Activated CD8-positive, alpha-beta memory T cell treated with anti-CD3 and anti-CD28 coated beads, Interleukin-2, amount 10 ng/mL, durations not matched to agents 7 days and 5 days (primary cell): ENCODE measurements around the gene WDR18. TPM values are rescaled to one million over a fixed set of nuclear protein-coding genes. Genes with fewer than 3 reads are reported as not detected.

Experiments used
- ATAC-seq: fragments of 150-1000 bp; cut with Tn5 transposase; one replicate; pipeline ENCODE4 v1.10.0; 2021; ENCODE audit warnings: moderate library complexity
- CTCF ChIA-PET: fragments of 350-600 bp; sonication (Branson Sonifier 250); formaldehyde crosslinking; loops from one replicate; lab custom pipeline; 2021; ENCODE audit warnings: antibody characterized with exemption; lab: Charles Lee
- DNase-seq: peaks from one replicate; pipeline ENCODE4 v3.0.0-alpha.2; 2020
- H3K27ac Mint-ChIP-seq: one replicate; pipeline ENCODE4 v1.8.0; 2021; ENCODE audit warnings: mild to moderate bottlenecking, mixed read lengths
- H3K27me3 Mint-ChIP-seq: one replicate; pipeline ENCODE4 v1.8.0; 2021; ENCODE audit warnings: mixed read lengths
- H3K36me3 Mint-ChIP-seq: one replicate; pipeline ENCODE4 v1.8.0; 2021; ENCODE audit warnings: mild to moderate bottlenecking, mixed read lengths
- H3K4me1 Mint-ChIP-seq: one replicate; pipeline ENCODE4 v1.8.0; 2021; ENCODE audit warnings: mixed read lengths
- H3K4me3 Mint-ChIP-seq: one replicate; pipeline ENCODE4 v1.8.0; 2021; ENCODE audit warnings: mild to moderate bottlenecking, moderate library complexity, mixed read lengths
- H3K9me3 Mint-ChIP-seq: one replicate; pipeline ENCODE4 v1.8.0; 2022; ENCODE audit warnings: low read depth, mixed read lengths
- total RNA-seq, 2 experiments: library from RNA; stranded (reverse); gene quantifications; one replicate each; pipeline ENCODE4 v1.2.3, GENCODE V29; 2021

WDR18 gene
- total RNA-seq, 2 experiments from 2014 or later = 64.5 to 87.9 TPM

- no peak overlapping the region for H3K4me3 Mint-ChIP-seq
Measured at GRCh38 chr19:994516-994915, 10.4 kb downstream of the WDR18 start.

GRCh38 chr19:995051-995827 lies 11.1 kb downstream of the WDR18 start:
- Mint-ChIP-seq H3K4me1 (peaks cover 15% of the 10 kb centered on the region), H3K36me3 (peaks cover 8% of the 10 kb centered on the region), H3K4me3 (no peak overlapping the region), H3K27ac (no peak overlapping the region), H3K9me3 (no peaks in the 10 kb centered on the region), H3K27me3 (peaks cover 32% of the 10 kb centered on the region)
- DNase-seq (no peak), ATAC-seq (no peak)
- CTCF ChIA-PET = interaction anchor here (2.1 to 4.7 kb wide), 2 partner anchors 10 to 73 kb away, joined by 8 to 23 read pairs; partner anchors contain the start of gene WDR18

More at GRCh38 chr19:994516-994915, 10.4 kb downstream of the WDR18 start:
- DNase-seq (no peak), ATAC-seq (no peak)
- Mint-ChIP-seq H3K9me3 (no peaks in the 10 kb centered on the region), H3K27me3 (peaks cover 28% of the 10 kb centered on the region), H3K27ac (no peak overlapping the region), H3K4me1 (peaks cover 19% of the 10 kb centered on the region), H3K36me3 (peaks cover 8% of the 10 kb centered on the region)
- CTCF ChIA-PET = no interaction called here

GRCh38 chr19:996051-996838 lies 12.1 kb downstream of the WDR18 start:
- no peaks in the 10 kb centered on the region for H3K9me3 Mint-ChIP-seq
- ATAC-seq (peak; percentile 56), DNase-seq (peak; percentile 80)
- H3K27ac Mint-ChIP-seq = peak overlapping the region; percentile 52
- CTCF ChIA-PET = interaction anchor here (0.7 to 4.7 kb wide), 7 partner anchors 8 to 198 kb away, joined by 3 to 23 read pairs (median 5); partner anchors contain the start of genes MED16, RNU6-9 and WDR18
- H3K4me3 Mint-ChIP-seq = no peak overlapping the region
- peaks cover 15% of the 10 kb centered on the region for H3K4me1 Mint-ChIP-seq
- H3K36me3 Mint-ChIP-seq = peaks cover 4% of the 10 kb centered on the region
- peaks cover 35% of the 10 kb centered on the region for H3K27me3 Mint-ChIP-seq

GRCh38 chr19:998064-998463 lies 13.9 kb downstream of the WDR18 start:
- Mint-ChIP-seq H3K36me3 (no peaks in the 10 kb centered on the region), H3K27ac (no peak overlapping the region), H3K9me3 (no peaks in the 10 kb centered on the region), H3K27me3 (peaks cover 39% of the 10 kb centered on the region), H3K4me3 (no peak overlapping the region), H3K4me1 (peaks cover 15% of the 10 kb centered on the region)
- ATAC-seq = no peak
- CTCF ChIA-PET = interaction anchor here (1.4 to 4.7 kb wide), 5 partner anchors 10 to 140 kb away, joined by 4 to 23 read pairs (median 7); partner anchors contain the start of gene WDR18
- DNase-seq = no peak

GRCh38 chr19:999379-999719 lies 15.2 kb downstream of the WDR18 start:
- H3K4me1 Mint-ChIP-seq = peaks cover 15% of the 10 kb centered on the region
- DNase-seq (no peak), ATAC-seq (no peak)
- CTCF ChIA-PET = interaction anchor here (0.7 to 4.7 kb wide), 4 partner anchors 11 to 136 kb away, joined by 3 to 23 read pairs (median 6); partner anchors contain the start of gene WDR18
- H3K9me3 Mint-ChIP-seq = no peaks in the 10 kb centered on the region
- no peak overlapping the region for H3K27ac Mint-ChIP-seq
- H3K27me3 Mint-ChIP-seq = peaks cover 39% of the 10 kb centered on the region
- no peak overlapping the region for H3K4me3 Mint-ChIP-seq
- H3K36me3 Mint-ChIP-seq = no peaks in the 10 kb centered on the region

- peak; percentile 13 for ATAC-seq
- H3K36me3 Mint-ChIP-seq = no peaks in the 10 kb centered on the region
- DNase-seq = peak; percentile 70
- H3K4me3 Mint-ChIP-seq = no peak within 1 kb of the TSS
- peaks cover 15% of the 10 kb centered on the region for H3K4me1 Mint-ChIP-seq
- peaks cover 39% of the 10 kb centered on the region for H3K27me3 Mint-ChIP-seq
- no peak within 1 kb of the TSS for H3K27ac Mint-ChIP-seq
- H3K9me3 Mint-ChIP-seq = no peaks in the 10 kb centered on the region
- CTCF ChIA-PET = interaction anchor here (1.8 kb wide), 1 partner anchor 12 kb away, joined by 6 read pairs; no protein-coding TSS in a partner anchor
Measured at GRCh38 chr19:1000095-1000494, 15.9 kb downstream of the WDR18 start, which contains the start of gene GRIN3B. TSS of gene GRIN3B (plus strand) at chr19:1000419. CDS start at chr19:1000438, 19 bp downstream.

- no peak for DNase-seq
- Mint-ChIP-seq H3K27ac (no peak overlapping the region), H3K9me3 (no peaks in the 10 kb centered on the region), H3K36me3 (no peaks in the 10 kb centered on the region), H3K4me3 (no peak overlapping the region), H3K4me1 (peaks cover 11% of the 10 kb centered on the region), H3K27me3 (peaks cover 39% of the 10 kb centered on the region)
- no peak for ATAC-seq
- CTCF ChIA-PET = interaction anchor here (0.6 to 1.3 kb wide), 9 partner anchors 37 to 409 kb away, joined by 3 to 4 read pairs (median 3); partner anchors contain the start of genes MED16 and RNU6-9
Measured at GRCh38 chr19:1000591-1001537, 16.7 kb downstream of the WDR18 start.

GRCh38 chr19:1001538-1002166 lies 17.5 kb downstream of the WDR18 start:
- Mint-ChIP-seq H3K4me1 (peaks cover 3% of the 10 kb centered on the region), H3K9me3 (no peaks in the 10 kb centered on the region), H3K27ac (no peak overlapping the region), H3K36me3 (no peaks in the 10 kb centered on the region), H3K4me3 (no peak overlapping the region), H3K27me3 (peaks cover 34% of the 10 kb centered on the region)
- ATAC-seq (peak; percentile 77), DNase-seq (peak; percentile 74)
- CTCF ChIA-PET = interaction anchor here (0.6 to 1.3 kb wide), 9 partner anchors 37 to 408 kb away, joined by 3 to 4 read pairs (median 3); partner anchors contain the start of genes MED16 and RNU6-9

GRCh38 chr19:1002600-1002999 lies 18.5 kb downstream of the WDR18 start:
- Mint-ChIP-seq H3K27ac (no peak overlapping the region), H3K4me1 (peaks cover under 1% of the 10 kb centered on the region), H3K36me3 (no peaks in the 10 kb centered on the region), H3K9me3 (no peaks in the 10 kb centered on the region), H3K4me3 (no peak overlapping the region), H3K27me3 (peaks cover 28% of the 10 kb centered on the region)
- DNase-seq = no peak
- CTCF ChIA-PET = interaction anchor here (0.7 kb wide), 1 partner anchor 232 kb away, joined by 5 read pairs; no protein-coding TSS in a partner anchor
- ATAC-seq = no peak

- Mint-ChIP-seq H3K4me1 (no peaks in the 10 kb centered on the region), H3K4me3 (no peak overlapping the region), H3K27me3 (peaks cover 21% of the 10 kb centered on the region), H3K27ac (no peak overlapping the region), H3K9me3 (no peaks in the 10 kb centered on the region), H3K36me3 (no peaks in the 10 kb centered on the region)
- ATAC-seq = no peak
- CTCF ChIA-PET = interaction anchor here (0.5 to 1.1 kb wide), 3 partner anchors 16 to 428 kb away, joined by 3 to 4 read pairs (median 4); partner anchors contain the start of gene WDR18
- DNase-seq = no peak
Measured at GRCh38 chr19:1003283-1003682, 19.1 kb downstream of the WDR18 start.

GRCh38 chr19:1004204-1004802 lies 20.2 kb downstream of the WDR18 start:
- Mint-ChIP-seq H3K27ac (no peak overlapping the region), H3K4me1 (no peaks in the 10 kb centered on the region), H3K27me3 (peaks cover 13% of the 10 kb centered on the region), H3K4me3 (no peak overlapping the region), H3K36me3 (no peaks in the 10 kb centered on the region), H3K9me3 (no peaks in the 10 kb centered on the region)
- ATAC-seq (no peak), DNase-seq (no peak)
- CTCF ChIA-PET = interaction anchor here (0.8 to 1.4 kb wide), 3 partner anchors 17 to 28 kb away, joined by 4 read pairs; partner anchors contain the start of gene WDR18
